K562 (cell line): ENCODE measurements around the gene FRAT1. TPM values are rescaled to one million over a fixed set of nuclear protein-coding genes. Genes with fewer than 3 reads are reported as not detected.

ENCODE experiments used
- ATAC-seq: fragments of 200-7000 bp; cut with Tn5 transposase; 3 replicates; pipeline ENCODE4 v1.9.1; 2020; ENCODE audit warnings: moderate library complexity
- BruUV-seq: library from RNA; stranded (reverse); fragments of 400-500 nt; replicated peaks from 2 replicates; lab custom pipeline; 2021; lab: Mats Ljungman, UMichigan
- CTCF ChIA-PET: fragments of 300-600 bp; formaldehyde crosslinking; extraction: SDS; loops from one replicate; lab custom pipeline; 2021; ENCODE audit warnings: low intra/inter-chr PET ratio; lab: Yijun Ruan, JAX
- POLR2A ChIA-PET: fragments of 300-600, 350-650 bp; sonication (Branson Sonifier 250); formaldehyde crosslinking; extraction: SDS; loops from one replicate; lab custom pipeline; 2021; ENCODE audit warnings: antibody characterized with exemption, inconsistent platforms; lab: Yijun Ruan, JAX
- DNase-seq, 4 experiments: peaks; one replicate each; pipeline versions ENCODE4 v3.0.0 to v3.0.0-alpha.2; 2011 to 2018; ENCODE audit warnings: low spot score in 3 of 4, mixed read lengths in 3 of 4; ENCODE audit errors: extremely low read depth in 1 of 4
- FAIRE-seq: peaks from 2 replicates; lab custom pipeline; 2011; peaks lifted over from hg19 to GRCh38; lab: Jason Lieb, UNC
- H2AFZ ChIP-seq: 2 replicates; pipeline ENCODE4 v1.6.0; 2011; ENCODE audit warnings: low read depth, low read length, control low read depth, inconsistent platforms
- H3K27ac ChIP-seq: fragments of 200-600 bp; 3 replicates; pipeline ENCODE4 v1.8.0; 2011; ENCODE audit warnings: low read depth, mild to moderate bottlenecking, control low read depth, inconsistent platforms, low read length, moderate library complexity, mixed read lengths; ENCODE audit errors: extremely low read depth
- H3K27me3 ChIP-seq, 2 experiments: fragments of 300-600 bp in 1 of 2; 2 replicates in 1 of 2; 3 replicates in 1 of 2; pipeline versions ENCODE4 v1.6.0 to v1.8.0; 2011; ENCODE audit warnings: inconsistent platforms in 2 of 2, low read length in 2 of 2, mild to moderate bottlenecking in 1 of 2, mixed read lengths in 1 of 2, moderate library complexity in 1 of 2; ENCODE audit not compliant: control insufficient read depth in 2 of 2, insufficient read depth in 2 of 2
- H3K36me3 ChIP-seq: fragments of 300-600 bp; 3 replicates; pipeline ENCODE4 v1.8.0; 2011; ENCODE audit warnings: mild to moderate bottlenecking, low read length, inconsistent platforms; ENCODE audit not compliant: control insufficient read depth, insufficient read depth
- H3K4me1 ChIP-seq, 2 experiments: fragments of 200-600 bp in 1 of 2; replicated peaks in 1 of 2; 2 replicates in 1 of 2; 3 replicates in 1 of 2; pipeline versions ENCODE4 v1.5.1 to v1.8.0; 2011; ENCODE audit warnings: inconsistent platforms in 2 of 2, low read length in 2 of 2, mild to moderate bottlenecking in 1 of 2, mixed read lengths in 1 of 2, moderate library complexity in 1 of 2; ENCODE audit not compliant: control insufficient read depth in 2 of 2, insufficient read depth in 2 of 2
- H3K4me2 ChIP-seq: 2 replicates; pipeline ENCODE4 v1.6.1; 2011; ENCODE audit warnings: low read length, control low read depth, inconsistent platforms, mixed read lengths; ENCODE audit not compliant: insufficient read depth
- H3K4me3 ChIP-seq: fragments of 200-600 bp; sonication (generic), shearing (Covaris generic); 2 replicates; pipeline ENCODE4 v1.5.1; 2016; ENCODE audit warnings: control low read depth, inconsistent platforms
- H3K79me2 ChIP-seq: fragments of 200-600 bp; 3 replicates; pipeline ENCODE4 v1.8.0; 2011; ENCODE audit warnings: low read length, inconsistent platforms; ENCODE audit not compliant: control insufficient read depth, insufficient read depth
- H3K9ac ChIP-seq, 2 experiments: 2 replicates each; pipeline versions ENCODE4 v1.6.0 to v1.6.1; 2011; ENCODE audit warnings: low read depth in 2 of 2, low read length in 2 of 2, control low read depth in 1 of 2, inconsistent platforms in 1 of 2, mild to moderate bottlenecking in 1 of 2, mixed read lengths in 1 of 2; ENCODE audit not compliant: insufficient read depth in 1 of 2
- H3K9me1 ChIP-seq: one replicate; pipeline ENCODE4 v1.6.0; 2011; ENCODE audit warnings: inconsistent platforms, mild to moderate bottlenecking, low read length, moderate library complexity; ENCODE audit not compliant: control insufficient read depth, insufficient read depth
- H3K9me3 ChIP-seq: replicated peaks from 2 replicates; pipeline ENCODE4 v1.5.1; 2011; ENCODE audit warnings: low read depth, low read length, inconsistent platforms; ENCODE audit not compliant: control insufficient read depth, insufficient read depth
- H4K20me1 ChIP-seq: replicated peaks from 2 replicates; pipeline ENCODE4 v1.6.1; 2011; ENCODE audit warnings: low read length, inconsistent platforms, mixed read lengths; ENCODE audit not compliant: control insufficient read depth, insufficient read depth
- GTF2E2 ChIP-seq: fragments of 200-800 bp; sonication (Bioruptor generic); IDR thresholded peaks from 2 replicates; pipeline ENCODE4 v1.6.1; 2016; ENCODE audit warnings: missing genetic modification characterization, missing compliant biosample characterization
- HINFP ChIP-seq: fragments of 450-650 bp; conservative IDR thresholded peaks from 2 replicates; pipeline ENCODE4 v1.6.1; 2016; ENCODE audit warnings: missing genetic modification characterization, low read depth, mild to moderate bottlenecking, control low read depth, missing compliant biosample characterization
- HNRNPK ChIP-seq: fragments of 200-400 bp; formaldehyde crosslinking; IDR thresholded peaks from one replicate; pipeline ENCODE4 v1.6.1; 2018; ENCODE audit warnings: mild to moderate bottlenecking, low read depth, low read length; ENCODE audit not compliant: poor library complexity, severe bottlenecking
- MCM3 ChIP-seq: fragments of 450-650 bp; IDR thresholded peaks from 2 replicates; pipeline ENCODE4 v1.6.1; 2016
- MXI1 ChIP-seq: IDR thresholded peaks from 2 replicates; pipeline ENCODE4 v1.6.1; 2011; ENCODE audit warnings: low read depth, mild to moderate bottlenecking, improper control_type of control experiment, low read length
- PBX2 ChIP-seq, 2 experiments: IDR thresholded peaks in 1 of 2; conservative IDR thresholded peaks in 1 of 2; 2 replicates each; pipeline ENCODE4 v1.6.1; 2016; ENCODE audit warnings: low read depth in 2 of 2, mild to moderate bottlenecking in 1 of 2, missing compliant biosample characterization in 1 of 2, missing genetic modification characterization in 1 of 2, moderate library complexity in 1 of 2
- TFAM ChIP-seq: fragments of 250-450 bp; sonication (Bioruptor Pico); conservative IDR thresholded peaks from 2 replicates; pipeline ENCODE4 v1.5.0; 2021; ENCODE audit warnings: mild to moderate bottlenecking, moderate library complexity
- ZBTB33 ChIP-seq: sonication (generic); formaldehyde crosslinking; IDR thresholded peaks from 2 replicates; pipeline ENCODE4 v1.8.1; 2023; ENCODE audit warnings: mild to moderate bottlenecking, missing genetic modification reagents
- ZNF431 ChIP-seq: sonication (generic); formaldehyde crosslinking; IDR thresholded peaks from 2 replicates; pipeline ENCODE4 v1.8.0; 2022; ENCODE audit warnings: mild to moderate bottlenecking, missing genetic modification reagents
- ZNF584 ChIP-seq: fragments of 200-800 bp; sonication (Bioruptor generic); IDR thresholded peaks from 2 replicates; pipeline ENCODE4 v1.6.1; 2016; ENCODE audit warnings: low read depth, mild to moderate bottlenecking, missing genetic modification characterization, missing compliant biosample characterization
- WGBS: fragments of 100-300 bp; shearing (Covaris generic); methylation state at CpG from one replicate; pipeline ENCODE4 v1.1.6; 2016; ENCODE audit warnings: low coverage, mixed read lengths; ENCODE audit not compliant: insufficient coverage; ENCODE audit errors: missing lambda C conversion rate; 5-methylcytosine and 5-hydroxymethylcytosine counted together
- in situ Hi-C: fragments of 300-500 bp; cut with MboI; formaldehyde crosslinking; loops from 4 replicates; pipeline ENCODE4 v1.15.0; 2018; ENCODE audit warnings: inconsistent platforms, mixed read lengths
- intact Hi-C: fragments of 100-400 bp; cut with micrococcal nuclease; formaldehyde crosslinking; loops from 2 replicates; pipeline ENCODE4 v1.14.2; 2022
- polyA plus RNA-seq, 8 experiments: library from polyadenylated mRNA; depleted of rRNA in 4 of 8; stranded (reverse) in 5 of 8; unstranded in 3 of 8; fragments of >200 nt; fragmentation: Nextera tagmentation in 2 of 8; fragmentation: Illumina TruSeq in 1 of 8; extraction: Ambion mirVana in 2 of 8; extraction: Trizol in 1 of 8; gene quantifications; 2 replicates each; pipeline versions ENCODE4 v1.2.1 to v1.2.3, GENCODE V29; 2011 to 2014; ENCODE audit warnings: inconsistent platforms in 1 of 8, missing spikeins in 1 of 8
- total RNA-seq, 7 experiments: library from RNA; depleted of rRNA in 6 of 7; stranded (reverse); fragments of >200 nt in 6 of 7; fragmentation: Illumina TruSeq in 2 of 7; extraction: Trizol in 2 of 7; gene quantifications; 2 replicates each; pipeline versions ENCODE4 v1.2.1 to v1.2.3, GENCODE V29; 2011 to 2021; ENCODE audit warnings: low replicate concordance in 1 of 7

FRAT1 gene
- total and polyA plus RNA-seq, 9 of the 15 experiments (the other 6 are each of a cell fraction or from before 2014, with no cell fraction given) = 0.11 to 4.6 (median 1.4) TPM

- H3K4me3 ChIP-seq = no peak overlapping the region
- no TSS peak for BruUV-seq
- no peaks in the 10 kb centered on the region for H3K27me3 ChIP-seq
- H4K20me1 ChIP-seq = no peaks in the 10 kb centered on the region
- in situ Hi-C loops (no loop called here), intact Hi-C loops (no loop called here)
- POLR2A ChIA-PET = no interaction called here
- peak overlapping the region; percentile 68 for H2AFZ ChIP-seq
- CTCF ChIA-PET = no interaction called here
- FAIRE-seq (no peak), DNase-seq (no peak), ATAC-seq (no peak)
- no peaks in the 10 kb centered on the region for H3K79me2 ChIP-seq
- H3K36me3 ChIP-seq = no peaks in the 10 kb centered on the region
- WGBS = 90% methylated on average over 7 of the region's 11 CpGs
- H3K9ac ChIP-seq = peak overlapping the region in 1 of 2 experiments; percentile 61; a peak in 1 of 4 replicates
- no peaks in the 10 kb centered on the region for H3K9me3 ChIP-seq
- H3K9me1 ChIP-seq = no peaks in the 10 kb centered on the region
- no peak overlapping the region for H3K4me2 ChIP-seq
- H3K27ac ChIP-seq = no peak overlapping the region
- H3K4me1 ChIP-seq = peaks cover 8 to 13% of the 10 kb centered on the region in 2 experiments; a peak in 4 of 5 replicates
- TF ChIP-seq MCM3 = no peak
- TF ChIP-seq MXI1 = no peak
- TF ChIP-seq GTF2E2 (tag) = no peak
- no peak for TF ChIP-seq HNRNPK
- TF ChIP-seq TFAM = no peak
- no peak for TF ChIP-seq ZNF431 (CRISPR knock-in tag)
- TF ChIP-seq ZBTB33 (CRISPR knock-in tag) = no peak
- no peak for TF ChIP-seq HINFP (tag)
- TF ChIP-seq ZNF584 = no peak
- no peak for TF ChIP-seq PBX2 (CRISPR knock-in tag; IDR thresholded peaks at IDR 0.05; ENCODE audit: low read depth)
- TF ChIP-seq PBX2 (tag; conservative IDR thresholded peaks at IDR 0.05; ENCODE audit: low read depth) = no peak
Observed at GRCh38 chr10:97302088-97302791, 16.8 kb upstream of the FRAT1 start.
